Liver (tissue), 9 donors: ENCODE results near the gene EFNB1. TPM values are rescaled to one million over a fixed set of nuclear protein-coding genes. Genes with fewer than 3 reads are reported as not detected.

Experiments
- DNase-seq: peaks from one replicate; pipeline ENCODE4 v3.0.0-alpha.2; 2017; ENCODE audit warnings: low spot score
- H3K27ac ChIP-seq, 2 donors: one replicate each; pipeline ENCODE4 v1.7.0; 2013; ENCODE audit warnings: inconsistent platforms in 2 of 2, low read length in 2 of 2, control low read depth in 1 of 2, low read depth in 1 of 2, mild to moderate bottlenecking in 1 of 2
- H3K27me3 ChIP-seq, 4 donors: one replicate each; pipeline versions ENCODE4 v1.6.1 to v1.7.0; 2013; ENCODE audit warnings: low read length in 3 of 4, inconsistent platforms in 1 of 4, mild to moderate bottlenecking in 1 of 4, moderate library complexity in 1 of 4; ENCODE audit not compliant: control insufficient read depth in 4 of 4, insufficient read depth in 4 of 4
- H3K36me3 ChIP-seq, 4 donors: one replicate each; pipeline versions ENCODE4 v1.6.1 to v1.7.0; 2013; ENCODE audit warnings: low read length in 3 of 4, mild to moderate bottlenecking in 3 of 4, low read depth in 1 of 4, moderate library complexity in 1 of 4; ENCODE audit not compliant: control insufficient read depth in 4 of 4, insufficient read depth in 3 of 4
- H3K4me1 ChIP-seq, 4 donors: one replicate each; pipeline versions ENCODE4 v1.6.1 to v1.7.0; 2013; ENCODE audit warnings: low read length in 3 of 4, mild to moderate bottlenecking in 3 of 4, moderate library complexity in 1 of 4; ENCODE audit not compliant: control insufficient read depth in 4 of 4, insufficient read depth in 4 of 4
- H3K4me3 ChIP-seq, 3 donors: one replicate each; pipeline versions ENCODE4 v1.6.1 to v1.7.0; 2013; ENCODE audit warnings: low read length in 3 of 3, control low read depth in 1 of 3, low read depth in 1 of 3, mild to moderate bottlenecking in 1 of 3
- H3K9ac ChIP-seq, 2 donors: one replicate each; pipeline ENCODE4 v1.7.0; 2013; ENCODE audit warnings: low read length in 2 of 2, mild to moderate bottlenecking in 2 of 2, moderate library complexity in 2 of 2, control low read depth in 1 of 2, low read depth in 1 of 2
- H3K9me3 ChIP-seq, 4 donors: one replicate each; pipeline versions ENCODE4 v1.6.1 to v1.7.0; 2013; ENCODE audit warnings: low read length in 3 of 4; ENCODE audit not compliant: control insufficient read depth in 4 of 4
- CTCF ChIP-seq: fragments of 150-350 bp; IDR thresholded peaks from 2 replicates; pipeline ENCODE4 v1.5.1; 2017; ENCODE audit warnings: improper control_type of control experiment, low read depth, low read length; ENCODE audit not compliant: missing input control
- EGR1 ChIP-seq, 2 donors: IDR thresholded peaks; 2 replicates each; pipeline ENCODE4 v1.6.1; 2016 to 2018; ENCODE audit warnings: antibody characterized with exemption in 2 of 2, low read depth in 2 of 2
- FOXA1 ChIP-seq: IDR thresholded peaks from 2 replicates; pipeline ENCODE4 v1.6.1; 2016; ENCODE audit warnings: antibody characterized with exemption
- FOXA2 ChIP-seq: IDR thresholded peaks from 2 replicates; pipeline ENCODE4 v1.6.1; 2016; ENCODE audit warnings: antibody characterized with exemption
- GABPA ChIP-seq, 2 donors: IDR thresholded peaks in 1 of 2; conservative IDR thresholded peaks in 1 of 2; 2 replicates each; pipeline ENCODE4 v1.6.1; 2016; ENCODE audit warnings: antibody characterized with exemption in 2 of 2, mild to moderate bottlenecking in 1 of 2, moderate library complexity in 1 of 2
- HNF4G ChIP-seq: IDR thresholded peaks from 2 replicates; pipeline ENCODE4 v1.6.1; 2016; ENCODE audit warnings: antibody characterized with exemption
- JUND ChIP-seq, 2 donors: IDR thresholded peaks; 2 replicates each; pipeline ENCODE4 v1.6.1; 2016; ENCODE audit warnings: antibody characterized with exemption in 2 of 2
- MAX ChIP-seq: IDR thresholded peaks from 2 replicates; pipeline ENCODE4 v1.6.1; 2016; ENCODE audit warnings: antibody characterized with exemption
- NR2F2 ChIP-seq: IDR thresholded peaks from 2 replicates; pipeline ENCODE4 v1.6.1; 2016; ENCODE audit warnings: antibody characterized with exemption
- RAD21 ChIP-seq, 2 donors: IDR thresholded peaks; 2 replicates each; pipeline ENCODE4 v1.6.1; 2016; ENCODE audit warnings: antibody characterized with exemption in 2 of 2, mild to moderate bottlenecking in 2 of 2
- REST ChIP-seq: IDR thresholded peaks from 2 replicates; pipeline ENCODE4 v1.6.1; 2016; ENCODE audit warnings: antibody characterized with exemption, mild to moderate bottlenecking
- RXRA ChIP-seq, 2 donors: IDR thresholded peaks; 2 replicates each; pipeline ENCODE4 v1.6.1; 2017 to 2018; ENCODE audit warnings: antibody characterized with exemption in 2 of 2, mild to moderate bottlenecking in 1 of 2
- SP1 ChIP-seq: IDR thresholded peaks from 2 replicates; pipeline ENCODE4 v1.6.1; 2018; ENCODE audit warnings: antibody characterized with exemption, mild to moderate bottlenecking
- TAF1 ChIP-seq: conservative IDR thresholded peaks from 2 replicates; pipeline ENCODE4 v1.6.1; 2016; ENCODE audit warnings: antibody characterized with exemption, mild to moderate bottlenecking
- YY1 ChIP-seq: IDR thresholded peaks from 2 replicates; pipeline ENCODE4 v1.6.1; 2016; ENCODE audit warnings: antibody characterized with exemption, mild to moderate bottlenecking
- ZBTB33 ChIP-seq: IDR thresholded peaks from 2 replicates; pipeline ENCODE4 v1.6.1; 2016; ENCODE audit warnings: antibody characterized with exemption
- WGBS: extraction: QIAGEN DNeasy Blood & Tissue Kit; methylation state at CpG from one replicate; pipeline ENCODE4 v1.1.7; 2013; 5-methylcytosine and 5-hydroxymethylcytosine counted together
- polyA plus RNA-seq, 2 donors: library from polyadenylated mRNA; stranded (reverse) in 1 of 2; unstranded in 1 of 2; fragments of 200-250 nt in 1 of 2; fragments of >200 nt in 1 of 2; fragmentation: Nextera tagmentation in 1 of 2; extraction: Ambion mirVana in 1 of 2; gene quantifications; one replicate each; pipeline versions ENCODE4 v1.2.1 to v1.2.3, GENCODE V29; 2013 to 2015
- total RNA-seq, 2 donors: library from RNA; depleted of rRNA; stranded (reverse); fragments of >200 nt; gene quantifications; one replicate each; pipeline ENCODE4 v1.2.3, GENCODE V29; 2014
- donor health status: healthy.
- donor health status: healthy.
- donor health status: healthy.
- donor health status: healthy.
- donor health status: healthy.

Gene EFNB1
- total and polyA plus RNA-seq, 4 donors: 3.6 to 8.9 (median 8.1) TPM

- TF ChIP-seq ZBTB33: no peak
- TF ChIP-seq YY1: no peak
- no peak for TF ChIP-seq TAF1
- TF ChIP-seq CTCF: no peak
- no peak for TF ChIP-seq GABPA (IDR thresholded peaks at IDR 0.05 in 1 of 2, conservative IDR thresholded peaks at IDR 0.05 in 1 of 2)
- no peak for TF ChIP-seq JUND (IDR thresholded peaks at IDR 0.05)
- no peak for TF ChIP-seq EGR1 (IDR thresholded peaks at IDR 0.05; ENCODE audit: low read depth in 2 of 2)
- TF ChIP-seq NR2F2: no peak
These were observed 47.9 kb downstream of the EFNB1 start (continued) for GRCh38 chrX:68876731-68877130.

GRCh38 chrX:68877606-68878005, 48.8 kb downstream of the EFNB1 start:
- 90% methylated on average over 9 of the region's 9 CpGs for WGBS
- H3K9me3 ChIP-seq: no peaks in the 10 kb centered on the region

GRCh38 chrX:68878977-68879645, 50.3 kb downstream of the EFNB1 start:
- no peak for DNase-seq
- H3K27ac ChIP-seq: no peak overlapping the region
- H3K36me3 ChIP-seq: no peaks in the 10 kb centered on the region
- H3K4me1 ChIP-seq: peaks cover 0 to 6% (median 0%) of the 10 kb centered on the region in 4 donors
- H3K27me3 ChIP-seq: no peaks in the 10 kb centered on the region
- 92% methylated on average over 11 of the region's 11 CpGs for WGBS
- no peak overlapping the region for H3K4me3 ChIP-seq
- H3K9me3 ChIP-seq: no peaks in the 10 kb centered on the region
- H3K9ac ChIP-seq: no peak overlapping the region
- TF ChIP-seq RAD21 (IDR thresholded peaks at IDR 0.05) (no peak), ZBTB33 (no peak), REST (no peak), NR2F2 (no peak), RXRA (IDR thresholded peaks at IDR 0.05) (no peak), FOXA2 (no peak), FOXA1 (no peak), SP1 (no peak), YY1 (no peak), HNF4G (no peak), MAX (no peak)

More at GRCh38 chrX:68877606-68878005, 48.8 kb downstream of the EFNB1 start:
- H3K4me1 ChIP-seq: peaks cover 0 to 5% (median 2%) of the 10 kb centered on the region in 4 donors
- H3K36me3 ChIP-seq: no peaks in the 10 kb centered on the region
- H3K4me3 ChIP-seq: no peak overlapping the region
- no peaks in the 10 kb centered on the region for H3K27me3 ChIP-seq
- no peak overlapping the region for H3K9ac ChIP-seq
- no peak overlapping the region for H3K27ac ChIP-seq
- DNase-seq: no peak
- TF ChIP-seq ZBTB33: no peak
